Adrenal gland (tissue), 5 donors: ENCODE results near the gene PIK3C2G.

Experiments
- POLR2A ChIP-seq, 2 donors: fragments of 450-650 bp; IDR thresholded peaks; one replicate each; pipeline ENCODE4 v1.6.1; 2017; ENCODE audit warnings: antibody characterized with exemption in 2 of 2, mild to moderate bottlenecking in 2 of 2, moderate library complexity in 1 of 2
- TF ChIP-seq, protein P1 (sequence below), 6 experiments: fragments of 450-650 bp in 4 of 6; fragments of 200-600 bp in 2 of 6; sonication (generic) in 1 of 6; IDR thresholded peaks; 1 replicate in 5 of 6; 2 replicates in 1 of 6; pipeline versions ENCODE4 v1.5.1 to v1.8.0; 2016 to 2021; ENCODE audit warnings: antibody characterized with exemption in 6 of 6, mild to moderate bottlenecking in 2 of 6, moderate library complexity in 1 of 6
- donor health status: DM: no; HTN: no; CAD: no.

- TF ChIP-seq, protein P1, sequence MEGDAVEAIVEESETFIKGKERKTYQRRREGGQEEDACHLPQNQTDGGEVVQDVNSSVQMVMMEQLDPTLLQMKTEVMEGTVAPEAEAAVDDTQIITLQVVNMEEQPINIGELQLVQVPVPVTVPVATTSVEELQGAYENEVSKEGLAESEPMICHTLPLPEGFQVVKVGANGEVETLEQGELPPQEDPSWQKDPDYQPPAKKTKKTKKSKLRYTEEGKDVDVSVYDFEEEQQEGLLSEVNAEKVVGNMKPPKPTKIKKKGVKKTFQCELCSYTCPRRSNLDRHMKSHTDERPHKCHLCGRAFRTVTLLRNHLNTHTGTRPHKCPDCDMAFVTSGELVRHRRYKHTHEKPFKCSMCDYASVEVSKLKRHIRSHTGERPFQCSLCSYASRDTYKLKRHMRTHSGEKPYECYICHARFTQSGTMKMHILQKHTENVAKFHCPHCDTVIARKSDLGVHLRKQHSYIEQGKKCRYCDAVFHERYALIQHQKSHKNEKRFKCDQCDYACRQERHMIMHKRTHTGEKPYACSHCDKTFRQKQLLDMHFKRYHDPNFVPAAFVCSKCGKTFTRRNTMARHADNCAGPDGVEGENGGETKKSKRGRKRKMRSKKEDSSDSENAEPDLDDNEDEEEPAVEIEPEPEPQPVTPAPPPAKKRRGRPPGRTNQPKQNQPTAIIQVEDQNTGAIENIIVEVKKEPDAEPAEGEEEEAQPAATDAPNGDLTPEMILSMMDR (IDR thresholded peaks at IDR 0.05) = no peak
- no peak for TF ChIP-seq POLR2A (IDR thresholded peaks at IDR 0.05)
Measured at GRCh38 chr12:18340786-18341185, 79.5 kb downstream of the PIK3C2G start.
